ENCODE results near the gene UBL3.

The UBL3 gene

GRCh38 chr13:29850213-29850898 is at the start of gene UBL3:
UBL3 (minus strand) TSS chr13:29850617; CDS start chr13:29849538, 1,079 bp downstream.
- DNase-seq (ENCODE audit: low spot score), result peak; percentile 97

- DNase-seq (ENCODE audit: low spot score), result no peak
Observed at GRCh38 chr13:29897102-29897501, 46.7 kb upstream of the UBL3 start.

- no peak for DNase-seq (ENCODE audit: low spot score)
Observed at GRCh38 chr13:29893438-29893837, 43.0 kb upstream of the UBL3 start.

GRCh38 chr13:29892151-29892550 is 41.7 kb upstream of the UBL3 start:
- DNase-seq (ENCODE audit: low spot score), result no peak

DNA sequence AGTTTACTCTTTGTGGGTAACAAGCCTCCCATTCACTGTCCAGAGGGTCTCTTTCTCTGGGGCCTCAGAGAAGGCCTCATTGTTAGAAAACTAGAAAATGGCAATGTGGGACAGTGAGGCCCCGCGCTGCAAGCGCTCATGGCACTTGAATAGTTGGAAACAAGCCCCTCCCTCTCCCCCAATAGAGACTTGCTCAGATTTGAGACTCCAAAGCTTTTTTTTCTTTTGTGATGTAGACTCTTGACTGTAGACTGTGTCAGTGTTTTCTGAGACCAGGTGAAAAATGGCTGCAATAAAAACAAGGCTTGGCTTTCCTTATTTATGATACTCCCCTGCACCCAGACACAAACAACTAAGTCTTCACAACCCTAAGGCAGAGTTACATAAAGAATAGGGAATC is 38.7 kb upstream of the UBL3 start:
- no peak for DNase-seq (ENCODE audit: low spot score)

GRCh38 chr13:29888306-29888705 is 37.9 kb upstream of the UBL3 start:
- DNase-seq (ENCODE audit: low spot score), result no peak

DNA sequence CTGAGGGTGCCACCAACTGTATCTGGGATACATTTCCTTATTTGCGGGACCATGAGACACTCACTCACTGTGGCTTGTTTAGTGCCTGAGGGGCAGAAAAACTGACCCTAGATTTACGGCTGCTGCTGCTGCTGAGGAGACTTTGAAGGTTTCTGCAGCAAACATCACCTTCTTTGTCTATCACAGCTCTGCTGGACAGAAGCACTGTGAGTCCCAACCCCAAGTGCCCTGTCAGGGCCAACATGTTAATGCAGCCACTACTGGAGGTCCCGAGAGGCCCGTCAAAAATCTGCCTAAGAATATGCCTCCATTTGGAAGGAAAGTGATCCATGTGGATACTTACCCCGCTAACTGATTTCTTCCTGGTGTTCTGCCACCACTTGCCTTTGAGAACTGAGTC is 37.3 kb upstream of the UBL3 start:
- DNase-seq (ENCODE audit: low spot score), result no peak

DNA sequence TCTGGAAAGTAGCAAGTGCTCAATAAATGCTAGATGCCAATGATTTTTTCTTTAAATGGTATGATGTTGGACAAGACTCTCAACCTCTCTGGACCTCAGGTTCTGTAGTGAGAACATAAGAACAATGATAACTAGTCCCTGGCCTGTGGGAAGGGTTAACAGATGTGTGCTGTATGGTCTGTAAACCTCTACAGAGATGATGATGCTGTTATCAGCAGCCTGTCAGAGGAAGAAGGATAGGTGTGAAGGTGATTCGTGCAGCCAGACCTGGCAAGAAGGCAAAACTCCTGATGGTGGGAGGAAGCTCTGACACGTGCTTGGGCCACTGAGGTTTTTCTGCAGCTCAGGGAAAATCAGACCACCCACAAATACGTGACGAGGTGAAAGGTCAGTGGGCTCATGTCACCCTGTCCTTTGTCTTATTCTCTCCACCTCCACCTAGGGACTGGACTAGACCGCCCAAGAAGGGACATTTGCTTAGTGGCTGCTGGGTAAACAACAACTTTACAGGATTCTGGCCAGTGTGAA is 36.7 kb upstream of the UBL3 start:
- no peak for DNase-seq (ENCODE audit: low spot score)

GRCh38 chr13:29886446-29886845 is 36.0 kb upstream of the UBL3 start:
- DNase-seq (ENCODE audit: low spot score), result no peak

DNA sequence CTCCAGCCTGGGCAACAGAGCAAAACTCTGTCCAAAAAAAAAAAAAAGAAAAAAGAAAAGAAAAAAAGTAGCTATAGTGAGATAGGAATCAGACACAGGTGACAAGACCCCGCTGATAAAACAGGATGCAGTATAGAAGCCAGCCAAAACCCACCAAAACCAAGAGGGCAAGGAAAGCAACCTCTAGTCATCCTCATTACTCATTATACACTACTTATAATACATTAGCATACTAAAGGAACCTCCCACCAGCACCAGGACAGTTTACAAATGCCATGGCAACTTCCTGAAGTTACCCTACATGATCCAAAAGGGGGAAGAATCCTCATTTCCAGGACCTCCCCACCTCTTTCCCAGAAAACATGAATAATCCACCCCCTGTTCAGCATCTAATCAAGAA is 35.6 kb upstream of the UBL3 start:
- no peak for DNase-seq (ENCODE audit: low spot score)

DNA sequence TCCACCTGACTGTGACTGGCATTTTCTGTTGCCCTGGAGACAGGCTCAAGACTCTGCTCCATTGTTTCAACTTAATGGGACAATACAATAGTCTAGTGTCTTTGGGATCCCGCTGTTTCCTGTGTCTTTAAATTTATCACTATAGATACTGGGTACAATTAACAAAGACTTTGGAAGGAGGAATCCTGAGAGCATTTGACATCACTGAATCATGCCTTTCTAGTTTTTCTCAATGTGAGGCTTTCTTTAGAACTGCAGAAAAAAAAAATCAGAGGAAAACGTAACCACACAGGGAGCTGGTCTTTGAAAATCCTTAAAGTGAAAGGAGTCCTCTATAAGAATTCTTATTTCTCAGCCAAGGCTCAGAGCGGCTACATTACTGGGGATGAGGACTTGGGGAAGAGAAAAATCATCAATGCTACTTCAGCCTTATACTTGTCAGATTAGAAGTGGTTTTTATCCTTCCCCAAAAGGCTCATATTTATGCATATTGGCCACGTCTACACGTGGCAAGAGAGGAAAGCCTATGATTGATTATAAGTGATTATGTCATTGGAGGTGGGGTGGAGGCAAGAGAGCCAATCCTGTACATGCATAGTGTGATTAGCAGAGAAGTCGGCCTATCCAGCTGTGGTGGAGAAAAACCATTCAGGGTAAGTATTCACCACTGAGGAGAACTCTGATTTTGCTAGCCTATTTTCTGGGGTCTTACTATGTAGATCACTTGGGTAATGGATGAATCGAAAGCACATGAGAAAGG is 34.4 kb upstream of the UBL3 start:
- no peak for DNase-seq (ENCODE audit: low spot score)

- DNase-seq (ENCODE audit: low spot score), result peak; percentile 33
Observed at GRCh38 chr13:29883941-29884518, 33.6 kb upstream of the UBL3 start.

GRCh38 chr13:29882076-29882475 is 31.7 kb upstream of the UBL3 start:
- DNase-seq (ENCODE audit: low spot score), result no peak

GRCh38 chr13:29878101-29878500 is 27.7 kb upstream of the UBL3 start:
- DNase-seq (ENCODE audit: low spot score), result no peak

- DNase-seq (ENCODE audit: low spot score), result no peak
Observed at GRCh38 chr13:29877456-29878078, 27.1 kb upstream of the UBL3 start.

- no peak for DNase-seq (ENCODE audit: low spot score)
Observed at GRCh38 chr13:29875646-29876045, 25.2 kb upstream of the UBL3 start.

- DNase-seq (ENCODE audit: low spot score), result no peak
Observed at GRCh38 chr13:29868581-29868980, 18.2 kb upstream of the UBL3 start.

DNA sequence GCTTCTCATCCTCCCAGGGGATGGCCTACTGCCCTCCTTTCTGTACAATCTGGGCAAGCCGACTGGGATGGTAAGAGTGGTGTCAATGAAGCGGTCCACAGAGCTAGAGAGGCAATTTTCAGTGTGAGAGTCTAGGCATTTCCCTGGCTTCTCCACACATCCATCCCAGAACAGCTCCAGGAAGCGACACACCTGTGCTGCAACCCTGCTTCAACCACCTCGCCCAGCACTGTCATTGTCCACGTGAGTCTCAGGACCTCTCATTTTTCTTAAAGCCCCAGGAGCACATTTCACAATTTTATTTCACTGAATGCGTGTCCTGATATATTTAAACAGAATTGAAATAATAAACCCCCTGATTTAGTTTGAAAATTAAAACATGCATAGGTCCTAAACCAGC is 15.5 kb upstream of the UBL3 start:
- DNase-seq (ENCODE audit: low spot score), result no peak

GRCh38 chr13:29861694-29862110 is 11.3 kb upstream of the UBL3 start:
- peak; percentile 75 for DNase-seq (ENCODE audit: low spot score)

GRCh38 chr13:29859971-29860370 is 9.6 kb upstream of the UBL3 start:
- peak; percentile 47 for DNase-seq (ENCODE audit: low spot score)

- DNase-seq (ENCODE audit: low spot score), result no peak
Observed at GRCh38 chr13:29858667-29859066, 8.2 kb upstream of the UBL3 start.

- DNase-seq (ENCODE audit: low spot score), result no peak
Observed at GRCh38 chr13:29858231-29858630, 7.8 kb upstream of the UBL3 start.

GRCh38 chr13:29857085-29857484 is 6.7 kb upstream of the UBL3 start:
- DNase-seq (ENCODE audit: low spot score), result no peak
